Liver (tissue), 9 donors: ENCODE data around the gene RFLNA. TPM values are rescaled to one million over a fixed set of nuclear protein-coding genes. Genes with fewer than 3 reads are reported as not detected.

ENCODE experiments used
- DNase-seq: peaks from one replicate; pipeline ENCODE4 v3.0.0-alpha.2; 2017; ENCODE audit warnings: low spot score
- H3K27ac ChIP-seq, 2 donors: one replicate each; pipeline ENCODE4 v1.7.0; 2013; ENCODE audit warnings: inconsistent platforms in 2 of 2, low read length in 2 of 2, control low read depth in 1 of 2, low read depth in 1 of 2, mild to moderate bottlenecking in 1 of 2
- H3K27me3 ChIP-seq, 4 donors: one replicate each; pipeline versions ENCODE4 v1.6.1 to v1.7.0; 2013; ENCODE audit warnings: low read length in 3 of 4, inconsistent platforms in 1 of 4, mild to moderate bottlenecking in 1 of 4, moderate library complexity in 1 of 4; ENCODE audit not compliant: control insufficient read depth in 4 of 4, insufficient read depth in 4 of 4
- H3K36me3 ChIP-seq, 4 donors: one replicate each; pipeline versions ENCODE4 v1.6.1 to v1.7.0; 2013; ENCODE audit warnings: low read length in 3 of 4, mild to moderate bottlenecking in 3 of 4, low read depth in 1 of 4, moderate library complexity in 1 of 4; ENCODE audit not compliant: control insufficient read depth in 4 of 4, insufficient read depth in 3 of 4
- H3K4me1 ChIP-seq, 4 donors: one replicate each; pipeline versions ENCODE4 v1.6.1 to v1.7.0; 2013; ENCODE audit warnings: low read length in 3 of 4, mild to moderate bottlenecking in 3 of 4, moderate library complexity in 1 of 4; ENCODE audit not compliant: control insufficient read depth in 4 of 4, insufficient read depth in 4 of 4
- H3K4me3 ChIP-seq, 3 donors: one replicate each; pipeline versions ENCODE4 v1.6.1 to v1.7.0; 2013; ENCODE audit warnings: low read length in 3 of 3, control low read depth in 1 of 3, low read depth in 1 of 3, mild to moderate bottlenecking in 1 of 3
- H3K9ac ChIP-seq, 2 donors: one replicate each; pipeline ENCODE4 v1.7.0; 2013; ENCODE audit warnings: low read length in 2 of 2, mild to moderate bottlenecking in 2 of 2, moderate library complexity in 2 of 2, control low read depth in 1 of 2, low read depth in 1 of 2
- H3K9me3 ChIP-seq, 4 donors: one replicate each; pipeline versions ENCODE4 v1.6.1 to v1.7.0; 2013; ENCODE audit warnings: low read length in 3 of 4; ENCODE audit not compliant: control insufficient read depth in 4 of 4
- ATF3 ChIP-seq: IDR thresholded peaks from 2 replicates; pipeline ENCODE4 v1.6.1; 2016; ENCODE audit warnings: antibody characterized with exemption
- FOXA1 ChIP-seq: IDR thresholded peaks from 2 replicates; pipeline ENCODE4 v1.6.1; 2016; ENCODE audit warnings: antibody characterized with exemption
- FOXA2 ChIP-seq: IDR thresholded peaks from 2 replicates; pipeline ENCODE4 v1.6.1; 2016; ENCODE audit warnings: antibody characterized with exemption
- HNF4A ChIP-seq, 2 donors: conservative IDR thresholded peaks; 2 replicates each; pipeline ENCODE4 v1.6.1; 2016; ENCODE audit warnings: antibody characterized with exemption in 2 of 2, mild to moderate bottlenecking in 2 of 2
- NR2F2 ChIP-seq: IDR thresholded peaks from 2 replicates; pipeline ENCODE4 v1.6.1; 2016; ENCODE audit warnings: antibody characterized with exemption
- RAD21 ChIP-seq, 2 donors: IDR thresholded peaks; 2 replicates each; pipeline ENCODE4 v1.6.1; 2016; ENCODE audit warnings: antibody characterized with exemption in 2 of 2, mild to moderate bottlenecking in 2 of 2
- REST ChIP-seq: IDR thresholded peaks from 2 replicates; pipeline ENCODE4 v1.6.1; 2016; ENCODE audit warnings: antibody characterized with exemption, mild to moderate bottlenecking
- SP1 ChIP-seq: IDR thresholded peaks from 2 replicates; pipeline ENCODE4 v1.6.1; 2018; ENCODE audit warnings: antibody characterized with exemption, mild to moderate bottlenecking
- TAF1 ChIP-seq: conservative IDR thresholded peaks from 2 replicates; pipeline ENCODE4 v1.6.1; 2016; ENCODE audit warnings: antibody characterized with exemption, mild to moderate bottlenecking
- YY1 ChIP-seq: IDR thresholded peaks from 2 replicates; pipeline ENCODE4 v1.6.1; 2016; ENCODE audit warnings: antibody characterized with exemption, mild to moderate bottlenecking
- ZBTB33 ChIP-seq: IDR thresholded peaks from 2 replicates; pipeline ENCODE4 v1.6.1; 2016; ENCODE audit warnings: antibody characterized with exemption
- WGBS: extraction: QIAGEN DNeasy Blood & Tissue Kit; methylation state at CpG from one replicate; pipeline ENCODE4 v1.1.7; 2013; 5-methylcytosine and 5-hydroxymethylcytosine counted together
- polyA plus RNA-seq, 2 donors: library from polyadenylated mRNA; stranded (reverse) in 1 of 2; unstranded in 1 of 2; fragments of 200-250 nt in 1 of 2; fragments of >200 nt in 1 of 2; fragmentation: Nextera tagmentation in 1 of 2; extraction: Ambion mirVana in 1 of 2; gene quantifications; one replicate each; pipeline versions ENCODE4 v1.2.1 to v1.2.3, GENCODE V29; 2013 to 2015
- total RNA-seq, 2 donors: library from RNA; depleted of rRNA; stranded (reverse); fragments of >200 nt; gene quantifications; one replicate each; pipeline ENCODE4 v1.2.3, GENCODE V29; 2014
- TF ChIP-seq, protein P1 (sequence below): IDR thresholded peaks from 2 replicates; pipeline ENCODE4 v1.6.1; 2016; ENCODE audit warnings: antibody characterized with exemption
- TF ChIP-seq, protein P2 (sequence below): fragments of 150-350 bp; IDR thresholded peaks from 2 replicates; pipeline ENCODE4 v1.5.1; 2017; ENCODE audit warnings: improper control_type of control experiment, low read depth, low read length; ENCODE audit not compliant: missing input control
- donor health status: healthy.
- donor health status: healthy.
- donor health status: healthy.
- donor health status: healthy.
- donor health status: healthy.

RFLNA gene
- total and polyA plus RNA-seq, 4 donors, result 0.05 TPM; not detected in 2

DNA sequence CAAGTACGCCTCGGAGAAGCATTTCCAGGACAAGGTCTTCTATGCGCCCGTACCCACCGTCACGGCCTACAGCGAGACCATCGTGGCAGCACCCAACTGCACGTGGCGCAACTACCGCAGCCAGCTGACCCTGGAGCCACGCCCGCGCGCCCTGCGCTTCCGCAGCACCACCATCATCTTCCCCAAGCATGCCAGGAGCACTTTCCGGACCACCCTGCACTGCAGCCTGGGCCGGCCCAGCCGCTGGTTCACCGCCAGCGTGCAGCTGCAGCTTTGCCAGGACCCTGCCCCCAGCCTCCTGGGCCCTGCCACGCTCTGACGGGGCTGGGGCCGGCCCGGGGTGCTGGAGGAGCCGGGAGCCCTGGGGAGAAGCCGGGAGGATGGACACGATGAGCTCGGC lies 19.3 kb downstream of the RFLNA start:
- 93% methylated on average over 30 of the region's 30 CpGs for WGBS
- DNase-seq, result no peak
- TF ChIP-seq ATF3, result no peak
- TF ChIP-seq REST, result no peak
- no peak for TF ChIP-seq YY1
- Histone ChIP-seq H3K9me3 (no peaks in the 10 kb centered on the region), H3K9ac (no peak overlapping the region), H3K36me3 (no peaks in the 10 kb centered on the region), H3K4me1 (no peaks in the 10 kb centered on the region), H3K27me3 (no peaks in the 10 kb centered on the region), H3K4me3 (no peak overlapping the region), H3K27ac (no peak overlapping the region)

DNA sequence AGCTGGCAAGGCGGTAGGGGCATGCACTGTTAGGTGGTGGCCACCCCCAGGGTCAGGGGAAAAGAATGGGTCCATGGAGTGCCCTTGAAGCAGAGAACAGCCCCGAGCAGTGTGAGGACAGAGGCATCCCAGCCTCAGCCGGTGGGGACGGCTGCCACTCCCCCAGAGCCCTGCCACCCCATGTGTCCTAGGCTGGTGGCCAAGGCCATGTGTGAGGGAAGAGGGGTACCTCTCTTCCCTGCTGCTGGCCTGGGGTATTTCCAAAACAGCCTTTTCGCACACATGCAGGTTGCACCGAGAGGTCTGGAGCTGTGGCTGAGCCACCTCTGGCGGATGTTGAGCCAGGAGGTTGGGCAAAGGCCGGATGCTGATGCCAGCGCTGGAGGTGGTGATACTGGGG lies 19.9 kb downstream of the RFLNA start:
- H3K4me3 ChIP-seq, result no peak overlapping the region
- no peak overlapping the region for H3K9ac ChIP-seq
- TF ChIP-seq YY1, result no peak
- TF ChIP-seq HNF4A (conservative IDR thresholded peaks at IDR 0.05), result no peak
- TF ChIP-seq, protein P1, sequence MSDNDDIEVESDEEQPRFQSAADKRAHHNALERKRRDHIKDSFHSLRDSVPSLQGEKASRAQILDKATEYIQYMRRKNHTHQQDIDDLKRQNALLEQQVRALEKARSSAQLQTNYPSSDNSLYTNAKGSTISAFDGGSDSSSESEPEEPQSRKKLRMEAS, result no peak
- TF ChIP-seq ATF3, result no peak
- TF ChIP-seq, protein P2, sequence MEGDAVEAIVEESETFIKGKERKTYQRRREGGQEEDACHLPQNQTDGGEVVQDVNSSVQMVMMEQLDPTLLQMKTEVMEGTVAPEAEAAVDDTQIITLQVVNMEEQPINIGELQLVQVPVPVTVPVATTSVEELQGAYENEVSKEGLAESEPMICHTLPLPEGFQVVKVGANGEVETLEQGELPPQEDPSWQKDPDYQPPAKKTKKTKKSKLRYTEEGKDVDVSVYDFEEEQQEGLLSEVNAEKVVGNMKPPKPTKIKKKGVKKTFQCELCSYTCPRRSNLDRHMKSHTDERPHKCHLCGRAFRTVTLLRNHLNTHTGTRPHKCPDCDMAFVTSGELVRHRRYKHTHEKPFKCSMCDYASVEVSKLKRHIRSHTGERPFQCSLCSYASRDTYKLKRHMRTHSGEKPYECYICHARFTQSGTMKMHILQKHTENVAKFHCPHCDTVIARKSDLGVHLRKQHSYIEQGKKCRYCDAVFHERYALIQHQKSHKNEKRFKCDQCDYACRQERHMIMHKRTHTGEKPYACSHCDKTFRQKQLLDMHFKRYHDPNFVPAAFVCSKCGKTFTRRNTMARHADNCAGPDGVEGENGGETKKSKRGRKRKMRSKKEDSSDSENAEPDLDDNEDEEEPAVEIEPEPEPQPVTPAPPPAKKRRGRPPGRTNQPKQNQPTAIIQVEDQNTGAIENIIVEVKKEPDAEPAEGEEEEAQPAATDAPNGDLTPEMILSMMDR, result no peak
- no peak for TF ChIP-seq FOXA1
- no peak for TF ChIP-seq TAF1
- TF ChIP-seq RAD21 (IDR thresholded peaks at IDR 0.05), result no peak
- TF ChIP-seq SP1, result no peak
- TF ChIP-seq FOXA2, result no peak
- no peak for TF ChIP-seq ZBTB33
- TF ChIP-seq NR2F2, result no peak
- H3K9me3 ChIP-seq, result no peaks in the 10 kb centered on the region
- DNase-seq, result no peak
- WGBS, result 83% methylated on average over 9 of the region's 9 CpGs
- H3K27ac ChIP-seq, result no peak overlapping the region
- H3K4me1 ChIP-seq, result no peaks in the 10 kb centered on the region
- no peaks in the 10 kb centered on the region for H3K36me3 ChIP-seq
- no peaks in the 10 kb centered on the region for H3K27me3 ChIP-seq
